Panc1 (cell line): ENCODE data around the gene LY6G6D.

Experiments used
- POLR2AphosphoS5 ChIP-seq: IDR thresholded peaks from 2 replicates; pipeline ENCODE4 v1.6.1; 2012; ENCODE audit warnings: mild to moderate bottlenecking, low read depth, low read length, moderate library complexity
- TCF7L2 ChIP-seq: IDR thresholded peaks from 2 replicates; pipeline ENCODE4 v1.6.1; 2011; ENCODE audit warnings: mild to moderate bottlenecking, low read depth, low read length, inconsistent platforms
- TF ChIP-seq, protein P1 (sequence below): fragments of 450-650 bp; IDR thresholded peaks from 2 replicates; pipeline ENCODE4 v1.5.1; 2017; ENCODE audit warnings: mild to moderate bottlenecking
- TF ChIP-seq, protein P2 (sequence below), 2 experiments: IDR thresholded peaks; 2 replicates each; pipeline ENCODE4 v1.6.1; 2011 to 2012; ENCODE audit warnings: low read depth in 2 of 2, control low read depth in 1 of 2, low read length in 1 of 2, mild to moderate bottlenecking in 1 of 2, moderate library complexity in 1 of 2; ENCODE audit not compliant: insufficient read depth in 1 of 2

DNA sequence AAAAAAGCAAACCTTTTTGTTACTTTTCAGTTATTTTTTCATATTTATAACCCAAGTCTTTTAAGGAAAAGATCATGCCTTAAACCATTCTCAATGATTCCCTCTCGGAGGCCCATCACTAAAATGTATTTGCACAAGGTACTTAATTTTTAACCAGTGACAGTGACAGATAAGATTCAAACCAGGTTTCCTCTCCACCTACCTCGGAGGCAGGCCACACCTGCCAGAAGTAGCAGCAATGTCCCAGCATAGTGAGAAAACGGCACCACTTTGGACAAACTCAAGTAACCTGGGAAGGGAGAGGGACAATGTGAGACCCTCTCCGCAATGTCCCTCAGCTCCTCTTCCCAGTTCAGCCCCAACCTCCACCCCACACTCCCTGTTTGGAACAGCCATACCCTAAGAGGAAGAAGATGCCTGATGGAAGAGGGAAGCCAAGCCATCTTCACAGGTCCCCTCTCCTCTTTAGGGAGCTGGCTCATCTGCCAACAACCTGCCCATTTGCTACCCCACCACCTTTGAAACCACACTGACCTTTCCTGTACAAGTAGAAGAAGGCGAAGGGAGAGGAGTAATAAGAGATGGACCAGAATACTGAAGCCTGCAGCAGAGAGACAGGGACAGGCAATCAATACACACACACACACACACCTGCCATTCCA lies 14.3 kb upstream of the LY6G6D start:
- TF ChIP-seq, protein P1, sequence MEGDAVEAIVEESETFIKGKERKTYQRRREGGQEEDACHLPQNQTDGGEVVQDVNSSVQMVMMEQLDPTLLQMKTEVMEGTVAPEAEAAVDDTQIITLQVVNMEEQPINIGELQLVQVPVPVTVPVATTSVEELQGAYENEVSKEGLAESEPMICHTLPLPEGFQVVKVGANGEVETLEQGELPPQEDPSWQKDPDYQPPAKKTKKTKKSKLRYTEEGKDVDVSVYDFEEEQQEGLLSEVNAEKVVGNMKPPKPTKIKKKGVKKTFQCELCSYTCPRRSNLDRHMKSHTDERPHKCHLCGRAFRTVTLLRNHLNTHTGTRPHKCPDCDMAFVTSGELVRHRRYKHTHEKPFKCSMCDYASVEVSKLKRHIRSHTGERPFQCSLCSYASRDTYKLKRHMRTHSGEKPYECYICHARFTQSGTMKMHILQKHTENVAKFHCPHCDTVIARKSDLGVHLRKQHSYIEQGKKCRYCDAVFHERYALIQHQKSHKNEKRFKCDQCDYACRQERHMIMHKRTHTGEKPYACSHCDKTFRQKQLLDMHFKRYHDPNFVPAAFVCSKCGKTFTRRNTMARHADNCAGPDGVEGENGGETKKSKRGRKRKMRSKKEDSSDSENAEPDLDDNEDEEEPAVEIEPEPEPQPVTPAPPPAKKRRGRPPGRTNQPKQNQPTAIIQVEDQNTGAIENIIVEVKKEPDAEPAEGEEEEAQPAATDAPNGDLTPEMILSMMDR = no peak
- TF ChIP-seq, protein P2, sequence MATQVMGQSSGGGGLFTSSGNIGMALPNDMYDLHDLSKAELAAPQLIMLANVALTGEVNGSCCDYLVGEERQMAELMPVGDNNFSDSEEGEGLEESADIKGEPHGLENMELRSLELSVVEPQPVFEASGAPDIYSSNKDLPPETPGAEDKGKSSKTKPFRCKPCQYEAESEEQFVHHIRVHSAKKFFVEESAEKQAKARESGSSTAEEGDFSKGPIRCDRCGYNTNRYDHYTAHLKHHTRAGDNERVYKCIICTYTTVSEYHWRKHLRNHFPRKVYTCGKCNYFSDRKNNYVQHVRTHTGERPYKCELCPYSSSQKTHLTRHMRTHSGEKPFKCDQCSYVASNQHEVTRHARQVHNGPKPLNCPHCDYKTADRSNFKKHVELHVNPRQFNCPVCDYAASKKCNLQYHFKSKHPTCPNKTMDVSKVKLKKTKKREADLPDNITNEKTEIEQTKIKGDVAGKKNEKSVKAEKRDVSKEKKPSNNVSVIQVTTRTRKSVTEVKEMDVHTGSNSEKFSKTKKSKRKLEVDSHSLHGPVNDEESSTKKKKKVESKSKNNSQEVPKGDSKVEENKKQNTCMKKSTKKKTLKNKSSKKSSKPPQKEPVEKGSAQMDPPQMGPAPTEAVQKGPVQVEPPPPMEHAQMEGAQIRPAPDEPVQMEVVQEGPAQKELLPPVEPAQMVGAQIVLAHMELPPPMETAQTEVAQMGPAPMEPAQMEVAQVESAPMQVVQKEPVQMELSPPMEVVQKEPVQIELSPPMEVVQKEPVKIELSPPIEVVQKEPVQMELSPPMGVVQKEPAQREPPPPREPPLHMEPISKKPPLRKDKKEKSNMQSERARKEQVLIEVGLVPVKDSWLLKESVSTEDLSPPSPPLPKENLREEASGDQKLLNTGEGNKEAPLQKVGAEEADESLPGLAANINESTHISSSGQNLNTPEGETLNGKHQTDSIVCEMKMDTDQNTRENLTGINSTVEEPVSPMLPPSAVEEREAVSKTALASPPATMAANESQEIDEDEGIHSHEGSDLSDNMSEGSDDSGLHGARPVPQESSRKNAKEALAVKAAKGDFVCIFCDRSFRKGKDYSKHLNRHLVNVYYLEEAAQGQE (IDR thresholded peaks at IDR 0.05; ENCODE audit: insufficient read depth in 1 of 2, low read depth in 2 of 2, low read length in 1 of 2) = no peak
- no peak for TF ChIP-seq POLR2AphosphoS5
- no peak for TF ChIP-seq TCF7L2
